Mucosa of descending colon (tissue), 3 donors: ENCODE measurements around the gene PDE9A. TPM values are rescaled to one million over a fixed set of nuclear protein-coding genes. Genes with fewer than 3 reads are reported as not detected.

Experiments
- ATAC-seq: fragments of 200-7000 bp; cut with Tn5 transposase; one replicate; pipeline ENCODE4 v1.9.1; 2020; ENCODE audit warnings: mild to moderate bottlenecking, moderate library complexity
- DNase-seq, 3 donors: peaks; one replicate each; pipeline ENCODE4 v3.0.0-alpha.2; 2020
- H3K36me3 ChIP-seq: fragments of 200-600 bp; one replicate; pipeline ENCODE4 v1.8.0; 2021; ENCODE audit warnings: low read depth, mild to moderate bottlenecking
- H3K4me1 ChIP-seq: fragments of 200-600 bp; one replicate; pipeline ENCODE4 v1.8.0; 2021; ENCODE audit warnings: low read depth, mild to moderate bottlenecking
- H3K4me3 ChIP-seq: fragments of 200-600 bp; one replicate; pipeline ENCODE4 v1.8.0; 2021; ENCODE audit warnings: mild to moderate bottlenecking
- H3K9me3 ChIP-seq: fragments of 200-600 bp; one replicate; pipeline ENCODE4 v1.8.0; 2021; ENCODE audit warnings: mild to moderate bottlenecking
- intact Hi-C, 2 donors: fragments of 100-400 bp; cut with DNase I in 1 of 2; cut with micrococcal nuclease in 1 of 2; formaldehyde crosslinking; loops; one replicate each; pipeline versions ENCODE4 v1.11.0 to v1.11.1; 2022; cut with DNase I, micrococcal nuclease
- total RNA-seq, 3 donors: library from RNA; stranded (reverse); fragmentation: NEBNext Ultra II Directional in 2 of 3; extraction: Animal tissue kit (Norgen Biotek cat#: 25700) in 2 of 3; gene quantifications; one replicate each; pipeline versions ENCODE4 v1.2.1 to v1.2.4, GENCODE V29; 2021 to 2023
- TF ChIP-seq, protein P1 (sequence below): fragments of 200-600 bp; IDR thresholded peaks from one replicate; pipeline ENCODE4 v1.8.0; 2022; ENCODE audit warnings: antibody characterized with exemption, mild to moderate bottlenecking
- donor health status: DM: no; HTN: no; CAD: no; lungs with moderate emphysema.
- donor health status: DM: no; HTN: no; CAD: no.
- donor health status: DM: no; HTN: yes; CAD: no.

Gene PDE9A
- total RNA-seq, 3 donors from 2014 or later, result 98.4 to 200 (median 167) TPM

DNA sequence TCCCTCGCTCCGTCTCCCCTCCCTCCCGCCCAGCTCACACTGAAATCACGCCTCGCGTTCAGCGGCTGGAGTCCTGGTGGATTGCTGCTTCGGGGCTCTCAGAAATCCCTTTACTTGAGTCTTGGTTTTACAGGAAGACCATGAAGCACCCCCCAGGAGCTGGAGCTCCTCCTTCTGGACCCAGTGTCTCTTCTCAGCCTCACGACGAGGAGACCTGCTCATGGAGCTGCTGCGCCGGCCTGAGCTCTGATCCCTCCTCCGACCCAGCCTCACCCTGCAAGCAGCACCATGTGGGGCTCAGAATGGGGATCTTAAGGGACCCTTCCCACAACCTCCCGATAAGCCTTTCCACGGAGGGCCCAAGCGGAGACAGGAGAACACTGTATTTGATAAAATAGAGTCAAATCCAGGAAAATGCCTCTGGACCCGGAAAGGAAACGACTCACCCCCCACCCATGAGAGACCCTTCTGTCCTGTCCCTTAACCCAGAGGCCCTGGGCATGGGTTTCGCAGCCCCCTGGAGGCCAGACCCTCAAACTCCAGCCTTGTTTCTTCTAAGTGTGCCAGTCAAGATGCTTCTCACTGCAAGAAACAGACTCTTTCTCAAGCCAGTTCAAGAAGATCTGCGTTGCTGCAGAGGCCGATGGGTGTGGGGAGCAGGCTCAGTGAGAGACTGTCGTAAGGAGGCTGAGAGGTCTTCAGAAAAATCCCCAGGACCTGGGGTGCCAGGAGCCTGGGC is 26.1 kb downstream of the PDE9A start:
- ATAC-seq (no peak), DNase-seq (no peak)
- Histone ChIP-seq H3K9me3 (no peaks in the 10 kb centered on the region), H3K4me3 (no peak overlapping the region), H3K36me3 (no peaks in the 10 kb centered on the region), H3K4me1 (peaks cover 3% of the 10 kb centered on the region)
- TF ChIP-seq, protein P1, sequence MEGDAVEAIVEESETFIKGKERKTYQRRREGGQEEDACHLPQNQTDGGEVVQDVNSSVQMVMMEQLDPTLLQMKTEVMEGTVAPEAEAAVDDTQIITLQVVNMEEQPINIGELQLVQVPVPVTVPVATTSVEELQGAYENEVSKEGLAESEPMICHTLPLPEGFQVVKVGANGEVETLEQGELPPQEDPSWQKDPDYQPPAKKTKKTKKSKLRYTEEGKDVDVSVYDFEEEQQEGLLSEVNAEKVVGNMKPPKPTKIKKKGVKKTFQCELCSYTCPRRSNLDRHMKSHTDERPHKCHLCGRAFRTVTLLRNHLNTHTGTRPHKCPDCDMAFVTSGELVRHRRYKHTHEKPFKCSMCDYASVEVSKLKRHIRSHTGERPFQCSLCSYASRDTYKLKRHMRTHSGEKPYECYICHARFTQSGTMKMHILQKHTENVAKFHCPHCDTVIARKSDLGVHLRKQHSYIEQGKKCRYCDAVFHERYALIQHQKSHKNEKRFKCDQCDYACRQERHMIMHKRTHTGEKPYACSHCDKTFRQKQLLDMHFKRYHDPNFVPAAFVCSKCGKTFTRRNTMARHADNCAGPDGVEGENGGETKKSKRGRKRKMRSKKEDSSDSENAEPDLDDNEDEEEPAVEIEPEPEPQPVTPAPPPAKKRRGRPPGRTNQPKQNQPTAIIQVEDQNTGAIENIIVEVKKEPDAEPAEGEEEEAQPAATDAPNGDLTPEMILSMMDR, result no peak
- intact Hi-C loops, result no loop called here

DNA sequence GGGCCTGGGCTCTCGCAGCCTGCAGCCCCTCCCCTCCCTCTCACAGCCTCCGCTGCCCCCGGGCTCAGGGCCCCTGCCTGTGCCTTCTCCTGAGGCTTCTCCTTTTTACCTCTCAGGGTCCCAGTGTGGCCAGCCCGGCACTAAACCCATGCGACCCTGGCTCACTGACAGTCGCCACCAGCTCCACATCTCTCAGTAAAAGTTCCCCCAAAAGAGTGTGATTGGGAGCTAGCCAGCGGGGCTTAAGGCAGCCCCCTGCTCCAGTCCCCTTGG is 26.6 kb downstream of the PDE9A start:
- ATAC-seq, result no peak

DNA sequence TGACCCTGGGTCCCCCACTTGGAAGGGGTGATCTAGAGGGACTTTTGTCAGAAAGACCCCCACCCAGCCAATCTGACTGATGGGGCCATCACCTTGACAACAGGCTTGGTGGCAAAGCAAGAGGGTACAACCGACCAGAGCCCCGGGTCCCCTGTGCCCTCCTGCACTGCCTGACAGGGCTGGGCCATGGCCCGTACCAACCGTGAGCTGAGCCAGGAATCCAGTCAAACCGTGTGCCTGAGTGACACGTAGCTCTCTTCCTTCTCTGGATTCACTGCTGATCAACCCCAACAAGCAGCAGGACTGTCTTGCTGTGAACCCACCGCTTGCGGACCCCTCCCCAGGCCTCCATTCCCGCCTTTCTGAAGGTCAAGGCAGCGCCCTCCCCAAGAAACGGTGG is 27.0 kb downstream of the PDE9A start:
- intact Hi-C loops, result no loop called here
- no peaks in the 10 kb centered on the region for H3K36me3 ChIP-seq
- H3K9me3 ChIP-seq, result no peaks in the 10 kb centered on the region
- no peak overlapping the region for H3K4me3 ChIP-seq
- no peak for ATAC-seq
- no peak for DNase-seq
- TF ChIP-seq, protein P1, result no peak
- peaks cover 3% of the 10 kb centered on the region for H3K4me1 ChIP-seq

More for the DNA sequence above, 26.6 kb downstream of the PDE9A start:
- intact Hi-C loops, result no loop called here
- Histone ChIP-seq H3K9me3 (no peaks in the 10 kb centered on the region), H3K36me3 (no peaks in the 10 kb centered on the region), H3K4me3 (no peak overlapping the region), H3K4me1 (peaks cover 3% of the 10 kb centered on the region)
- TF ChIP-seq, protein P1, result no peak
- peak in 1 of 3 donors; percentile 15 for DNase-seq

DNA sequence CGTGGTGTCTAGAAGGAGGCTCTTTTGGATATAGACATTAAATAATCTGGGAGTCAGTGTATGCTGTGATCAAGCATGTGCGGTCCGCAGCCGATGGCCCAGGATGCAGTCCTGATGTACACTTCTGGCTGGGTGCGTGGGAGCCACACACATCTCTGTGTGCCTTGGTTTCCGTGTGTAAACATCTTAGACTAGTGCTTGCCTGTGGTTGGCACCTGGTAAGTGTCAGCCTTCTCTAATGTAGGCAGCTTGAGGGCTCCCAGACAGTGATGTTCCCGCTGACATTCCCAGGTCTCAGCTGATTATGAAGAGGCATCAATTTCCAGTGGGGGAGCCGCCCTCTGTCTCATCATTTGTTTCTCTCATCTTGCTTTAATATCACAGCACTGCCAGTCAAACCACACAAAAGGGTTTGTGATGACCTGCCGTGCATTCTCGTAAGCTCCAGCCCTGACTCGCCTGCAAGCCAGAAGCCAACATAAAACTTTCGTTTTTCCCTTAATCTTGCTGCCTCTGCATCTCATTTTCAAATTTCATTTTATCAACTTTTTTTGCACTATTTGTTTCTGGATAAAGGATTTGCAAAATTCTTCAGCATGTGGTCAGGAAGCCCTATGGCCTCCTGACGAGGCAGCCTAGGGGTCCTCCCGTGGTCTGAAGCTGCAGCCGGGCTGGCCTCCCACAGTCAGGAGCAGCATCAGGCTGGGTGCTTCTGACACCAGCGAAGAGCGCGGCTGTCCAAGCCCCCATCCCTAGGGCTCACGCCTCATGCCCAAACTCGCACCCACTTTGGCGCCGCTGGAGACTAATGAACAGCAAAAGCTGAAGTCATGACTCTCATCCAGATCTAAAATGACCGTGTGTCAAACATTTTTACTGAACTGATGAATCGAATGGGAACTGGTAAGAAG is 28.1 kb downstream of the PDE9A start:
- H3K36me3 ChIP-seq, result no peaks in the 10 kb centered on the region
- ATAC-seq (peak; percentile 12), DNase-seq (peak in 1 of 3 donors; percentile 33)
- H3K4me1 ChIP-seq, result peaks cover 3% of the 10 kb centered on the region
- H3K9me3 ChIP-seq, result no peaks in the 10 kb centered on the region
- intact Hi-C loops, result no loop called here
- no peak overlapping the region for H3K4me3 ChIP-seq
- TF ChIP-seq, protein P1, result no peak

DNA sequence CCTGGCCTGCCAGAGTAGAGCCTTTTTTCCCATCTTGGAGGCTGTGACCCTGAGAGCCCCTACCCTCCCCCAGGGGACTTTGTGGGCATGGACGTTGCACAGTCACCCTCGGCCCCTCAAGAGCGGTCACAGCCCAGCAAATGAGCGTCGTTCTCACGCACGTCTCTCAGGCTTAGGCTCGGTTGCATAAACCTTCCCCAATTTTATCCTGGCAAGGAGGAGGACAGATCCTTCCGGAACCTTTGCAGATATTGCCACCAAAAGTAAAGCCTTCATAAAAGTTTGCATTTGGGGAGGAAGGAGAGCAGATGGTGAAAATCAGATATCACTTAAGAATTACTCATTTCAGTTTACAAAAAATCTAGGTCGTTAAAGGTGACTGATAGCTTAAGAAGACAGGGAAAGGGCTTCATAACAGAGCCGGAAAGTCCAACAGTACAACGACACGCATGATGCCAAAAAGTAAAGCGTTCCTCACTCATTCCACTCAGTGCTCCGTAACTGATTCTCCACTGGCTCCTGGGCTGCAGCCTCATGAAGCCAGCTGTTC is 29.3 kb downstream of the PDE9A start:
- Histone ChIP-seq H3K9me3 (no peaks in the 10 kb centered on the region), H3K4me3 (no peak overlapping the region), H3K36me3 (no peaks in the 10 kb centered on the region), H3K4me1 (peaks cover 3% of the 10 kb centered on the region)
- DNase-seq (peak in 1 of 3 donors; percentile 10), ATAC-seq (no peak)
- intact Hi-C loops, result no loop called here
- TF ChIP-seq, protein P1, result no peak
